ENCODE measurements around the gene CCDC157.

- TF ChIP-seq POLR2AphosphoS5 (IDR thresholded peaks at IDR 0.05; ENCODE audit: borderline replicate concordance, low read depth, low read length): no peak
- TF ChIP-seq EZH2 (IDR thresholded peaks at IDR 0.05): no peak
These were observed 5.6 kb upstream of the CCDC157 start for GRCh38 chr22:30351226-30351625.
